SK-N-SH treated with all-trans-retinoic acid at 6 μM for 48 hours (cell line): ENCODE results near the gene ZFAND3.

Source experiments
- GLIS3 ChIP-seq: fragments of 250-450 bp; sonication (Bioruptor Pico); IDR thresholded peaks from 2 replicates; pipeline ENCODE4 v1.5.0; 2020; ENCODE audit warnings: mild to moderate bottlenecking, moderate library complexity
- OSR1 ChIP-seq: fragments of 250-450 bp; sonication (Bioruptor Pico); IDR thresholded peaks from 2 replicates; pipeline ENCODE4 v1.8.0; 2022; ENCODE audit warnings: moderate library complexity, mild to moderate bottlenecking, inconsistent platforms
- ZNF8 ChIP-seq: fragments of 450-650 bp; formaldehyde crosslinking; IDR thresholded peaks from 2 replicates; pipeline ENCODE4 v1.5.0; 2020; ENCODE audit warnings: mild to moderate bottlenecking, moderate library complexity

DNA sequence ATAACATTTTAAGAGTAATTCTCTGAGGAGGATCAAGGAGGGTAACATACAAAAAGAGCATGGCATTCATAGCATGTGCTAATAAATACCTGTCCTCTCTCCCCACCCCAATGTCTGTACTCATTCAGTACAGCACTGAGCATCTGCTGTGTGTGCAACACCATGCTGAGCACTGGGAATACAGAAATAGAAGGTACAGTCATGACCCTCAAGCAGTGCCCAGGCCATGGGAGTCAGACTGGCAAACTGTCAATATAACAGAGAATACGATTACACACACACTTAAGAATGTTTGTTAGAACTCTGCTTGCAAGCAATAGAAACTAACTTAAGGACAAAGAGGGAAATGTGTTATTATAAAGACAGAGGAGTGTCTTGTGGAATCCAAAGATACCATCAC lies 24.7 kb upstream of the ZFAND3 start:
- TF ChIP-seq OSR1 (CRISPR knock-in tag) = no peak
- TF ChIP-seq ZNF8 = no peak
- no peak for TF ChIP-seq GLIS3 (CRISPR knock-in tag)
